Measurements from ENCODE around the gene GGA2. TPM values are rescaled to one million over a fixed set of nuclear protein-coding genes. Genes with fewer than 3 reads are reported as not detected.

GGA2 gene
- total and polyA plus RNA-seq, 2 donors (not counting 1 experiment from before 2014, with no cell fraction given) = 19.5 to 29.6 TPM

GRCh38 chr16:23486480-23486879 lies 23.8 kb downstream of the GGA2 start:
- H3K36me3 ChIP-seq (ENCODE audit: control insufficient read depth, insufficient read depth, low read length) = peaks cover 25% of the 10 kb centered on the region
- H3K4me2 ChIP-seq (ENCODE audit: extremely low read depth, insufficient read depth, low read length) = no peak overlapping the region
- no peak overlapping the region for H3K9ac ChIP-seq (ENCODE audit: insufficient read depth, low read length)
- TF ChIP-seq EZH2 (IDR thresholded peaks at IDR 0.05; ENCODE audit: low read length, missing control alignments) (no peak), CTCF (conservative IDR thresholded peaks at IDR 0.05 in 1 of 2, IDR thresholded peaks at IDR 0.05 in 1 of 2; ENCODE audit: low read depth in 1 of 2, low read length in 2 of 2) (no peak)
- no peak overlapping the region for H3K4me3 ChIP-seq (replicated peaks in 1 of 4; ENCODE audit: control extremely low read depth in 1 of 4, insufficient read depth in 1 of 4, low read depth in 3 of 4, low read length in 4 of 4)
- no peaks in the 10 kb centered on the region for H3K4me1 ChIP-seq (ENCODE audit: control insufficient read depth, extremely low read depth, insufficient read depth, low read length)
- no peaks in the 10 kb centered on the region for H3K9me3 ChIP-seq (ENCODE audit: control insufficient read depth, insufficient read depth, low read depth, low read length)
- H3K27me3 ChIP-seq (ENCODE audit: control insufficient read depth, insufficient read depth, low read length) = no peaks in the 10 kb centered on the region
- H2AFZ ChIP-seq (ENCODE audit: low read length) = no peak overlapping the region
- no peak for DNase-seq (ENCODE audit: low read depth in 2 of 2)
- H4K20me1 ChIP-seq (ENCODE audit: control insufficient read depth, extremely low read depth, insufficient read depth, low read length) = no peaks in the 10 kb centered on the region
- no peak overlapping the region for H3K27ac ChIP-seq (ENCODE audit: insufficient read depth, low read length)
- no peaks in the 10 kb centered on the region for H3K79me2 ChIP-seq (ENCODE audit: control insufficient read depth, insufficient read depth, low read length)

- no peak for TF ChIP-seq CTCF (conservative IDR thresholded peaks at IDR 0.05 in 1 of 2, IDR thresholded peaks at IDR 0.05 in 1 of 2; ENCODE audit: low read depth in 1 of 2, low read length in 2 of 2)
- TF ChIP-seq EZH2 (IDR thresholded peaks at IDR 0.05; ENCODE audit: low read length, missing control alignments) = no peak
- no peak for DNase-seq (ENCODE audit: low read depth in 2 of 2)
- Histone ChIP-seq H4K20me1 (ENCODE audit: control insufficient read depth, extremely low read depth, insufficient read depth, low read length) (no peaks in the 10 kb centered on the region), H3K79me2 (ENCODE audit: control insufficient read depth, insufficient read depth, low read length) (no peaks in the 10 kb centered on the region), H3K4me3 (replicated peaks in 1 of 4; ENCODE audit: control extremely low read depth in 1 of 4, insufficient read depth in 1 of 4, low read depth in 3 of 4, low read length in 4 of 4) (no peak overlapping the region), H3K4me2 (ENCODE audit: extremely low read depth, insufficient read depth, low read length) (no peak overlapping the region), H3K36me3 (ENCODE audit: control insufficient read depth, insufficient read depth, low read length) (peaks cover 27% of the 10 kb centered on the region), H2AFZ (ENCODE audit: low read length) (no peak overlapping the region), H3K27ac (ENCODE audit: insufficient read depth, low read length) (no peak overlapping the region), H3K27me3 (ENCODE audit: control insufficient read depth, insufficient read depth, low read length) (no peaks in the 10 kb centered on the region), H3K9ac (ENCODE audit: insufficient read depth, low read length) (no peak overlapping the region), H3K9me3 (ENCODE audit: control insufficient read depth, insufficient read depth, low read depth, low read length) (no peaks in the 10 kb centered on the region), H3K4me1 (ENCODE audit: control insufficient read depth, extremely low read depth, insufficient read depth, low read length) (no peaks in the 10 kb centered on the region)
Measured at GRCh38 chr16:23485841-23486240, 24.5 kb downstream of the GGA2 start.

- no peaks in the 10 kb centered on the region for H3K9me3 ChIP-seq (ENCODE audit: control insufficient read depth, insufficient read depth, low read depth, low read length)
- no peak for DNase-seq (ENCODE audit: low read depth in 2 of 2)
- H3K27ac ChIP-seq (ENCODE audit: insufficient read depth, low read length) = no peak overlapping the region
- no peak overlapping the region for H3K4me3 ChIP-seq (replicated peaks in 1 of 4; ENCODE audit: control extremely low read depth in 1 of 4, insufficient read depth in 1 of 4, low read depth in 3 of 4, low read length in 4 of 4)
- H3K4me2 ChIP-seq (ENCODE audit: extremely low read depth, insufficient read depth, low read length) = no peak overlapping the region
- TF ChIP-seq CTCF (conservative IDR thresholded peaks at IDR 0.05 in 1 of 2, IDR thresholded peaks at IDR 0.05 in 1 of 2; ENCODE audit: low read depth in 1 of 2, low read length in 2 of 2) (no peak), EZH2 (IDR thresholded peaks at IDR 0.05; ENCODE audit: low read length, missing control alignments) (no peak)
- H3K27me3 ChIP-seq (ENCODE audit: control insufficient read depth, insufficient read depth, low read length) = no peaks in the 10 kb centered on the region
- H3K79me2 ChIP-seq (ENCODE audit: control insufficient read depth, insufficient read depth, low read length) = no peaks in the 10 kb centered on the region
- peaks cover 30% of the 10 kb centered on the region for H3K36me3 ChIP-seq (ENCODE audit: control insufficient read depth, insufficient read depth, low read length)
- no peak overlapping the region for H3K9ac ChIP-seq (ENCODE audit: insufficient read depth, low read length)
- no peaks in the 10 kb centered on the region for H3K4me1 ChIP-seq (ENCODE audit: control insufficient read depth, extremely low read depth, insufficient read depth, low read length)
- no peaks in the 10 kb centered on the region for H4K20me1 ChIP-seq (ENCODE audit: control insufficient read depth, extremely low read depth, insufficient read depth, low read length)
- no peak overlapping the region for H2AFZ ChIP-seq (ENCODE audit: low read length)
Measured at GRCh38 chr16:23485257-23485614, 25.1 kb downstream of the GGA2 start.
